Left cardiac atrium (tissue), 4 donors: ENCODE data around the gene CLDN14. TPM values are rescaled to one million over a fixed set of nuclear protein-coding genes. Genes with fewer than 3 reads are reported as not detected.
A peak's percentile ranks its signal among the peaks of the same experiment; 100 is the strongest.

Experiments used
- ATAC-seq, 2 donors: fragments of 200-7000 bp; cut with Tn5 transposase; one replicate each; pipeline ENCODE4 v1.9.1; 2020; ENCODE audit warnings: mild to moderate bottlenecking in 2 of 2, moderate library complexity in 2 of 2
- DNase-seq: peaks from one replicate; pipeline ENCODE4 v3.0.0-alpha.2; 2020
- intact Hi-C, 2 donors: fragments of 100-400 bp; cut with DNase I; formaldehyde crosslinking; loops; one replicate each; pipeline versions ENCODE4 v1.14.1 to v1.15.1; 2022 to 2023
- total RNA-seq, 2 donors: library from RNA; stranded (reverse); fragmentation: NEBNext Ultra II Directional; extraction: Animal tissue kit (Norgen Biotek cat#: 25700); gene quantifications; one replicate each; pipeline ENCODE4 v1.2.1, GENCODE V29; 2021
- donor health status: DM: no; HTN: yes; CAD: no.
- donor health status: DM: no; HTN: yes; CAD: no; lungs with severe emphysema.
- donor health status: DM: yes; HTN: yes; CAD: no.
- donor health status: Dilated cardiomyopathy.

The CLDN14 gene
- total RNA-seq, 2 donors from 2014 or later: not detected

DNA sequence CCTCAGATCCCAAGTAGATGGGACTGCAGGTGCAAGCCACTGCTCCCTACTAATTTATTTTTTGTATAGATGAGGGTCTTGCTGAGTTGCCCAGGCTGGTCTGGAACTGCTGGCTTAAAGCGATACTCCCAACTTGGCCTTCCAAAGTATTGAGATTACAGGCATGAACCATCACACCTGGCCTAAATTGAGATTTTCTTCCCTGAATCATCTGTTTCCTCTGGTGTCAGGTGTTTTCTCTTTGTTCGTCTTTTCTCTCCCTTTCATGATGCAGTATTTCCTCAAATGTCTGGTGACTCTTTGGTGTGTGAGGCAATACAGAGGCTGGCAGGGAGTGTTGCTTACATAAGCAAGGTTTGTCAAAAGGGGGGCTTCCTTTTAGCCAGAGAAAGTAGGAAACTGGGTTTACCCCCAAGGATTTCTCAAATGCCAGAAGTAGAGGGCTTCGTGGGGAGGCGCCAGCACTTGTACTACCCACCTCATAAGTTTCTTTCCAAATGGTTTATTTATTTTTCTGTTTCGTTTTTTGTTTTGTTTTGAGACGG lies 27.6 kb downstream of the CLDN14 start:
- no peak for DNase-seq
- intact Hi-C loops: no loop called here

GRCh38 chr21:36451506-36451905 lies 28.4 kb downstream of the CLDN14 start:
- ATAC-seq: no peak
- intact Hi-C loops: no loop called here
- no peak for DNase-seq

More for the DNA sequence above, 27.6 kb downstream of the CLDN14 start:
- no peak for ATAC-seq

GRCh38 chr21:36450511-36450910 lies 29.4 kb downstream of the CLDN14 start:
- ATAC-seq (no peak), DNase-seq (no peak)
- intact Hi-C loops: no loop called here

GRCh38 chr21:36446301-36446700 lies 33.6 kb downstream of the CLDN14 start:
- ATAC-seq: peak; percentile 12 to 82
- DNase-seq: no peak
- intact Hi-C loops: no loop called here

DNA sequence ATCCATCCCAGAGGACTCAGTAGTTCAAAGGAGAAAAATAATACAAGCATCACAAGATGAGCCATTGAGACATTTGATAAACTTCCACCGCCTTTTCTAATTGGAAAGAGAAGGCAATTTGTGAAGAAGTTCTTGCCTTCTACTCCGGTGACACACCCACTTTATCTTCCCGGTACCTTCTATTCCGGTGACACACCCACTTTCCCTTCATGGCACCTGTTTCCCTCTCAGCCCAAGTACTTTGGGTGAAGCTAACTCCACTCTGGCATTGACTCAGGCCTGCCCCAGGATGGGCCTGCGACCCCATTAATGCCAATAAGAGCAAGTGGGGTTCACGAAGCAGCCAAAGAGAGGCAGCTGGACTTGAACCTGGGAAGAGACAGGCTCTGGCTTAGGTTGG lies 38.2 kb downstream of the CLDN14 start:
- ATAC-seq (no peak), DNase-seq (no peak)
- intact Hi-C loops: no loop called here

DNA sequence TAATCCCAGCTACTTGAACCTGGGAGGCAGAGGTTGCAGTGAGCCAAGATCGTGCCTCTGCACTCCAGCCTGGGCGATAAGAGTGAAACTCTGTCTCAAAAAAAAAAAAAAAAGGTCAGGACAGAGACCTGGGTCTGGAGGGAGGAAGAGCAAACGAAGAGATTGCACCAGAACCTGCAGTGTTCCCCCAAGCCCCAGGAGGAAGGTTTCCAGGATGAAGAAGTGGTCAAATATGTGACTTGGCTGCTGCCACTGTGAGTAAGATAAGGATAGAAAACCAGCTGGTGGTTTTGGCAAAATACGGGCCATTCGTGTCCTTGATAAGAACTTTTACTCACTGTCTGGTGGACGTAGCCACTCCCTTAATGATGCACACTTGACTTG lies 42.2 kb downstream of the CLDN14 start:
- ATAC-seq: peak; percentile 15 to 92
- DNase-seq: peak; percentile 58
- intact Hi-C loops: no loop called here

GRCh38 chr21:36436829-36437744 lies 42.8 kb downstream of the CLDN14 start:
- ATAC-seq (peak in 1 of 2 donors; percentile 58), DNase-seq (no peak)
- intact Hi-C loops: no loop called here

DNA sequence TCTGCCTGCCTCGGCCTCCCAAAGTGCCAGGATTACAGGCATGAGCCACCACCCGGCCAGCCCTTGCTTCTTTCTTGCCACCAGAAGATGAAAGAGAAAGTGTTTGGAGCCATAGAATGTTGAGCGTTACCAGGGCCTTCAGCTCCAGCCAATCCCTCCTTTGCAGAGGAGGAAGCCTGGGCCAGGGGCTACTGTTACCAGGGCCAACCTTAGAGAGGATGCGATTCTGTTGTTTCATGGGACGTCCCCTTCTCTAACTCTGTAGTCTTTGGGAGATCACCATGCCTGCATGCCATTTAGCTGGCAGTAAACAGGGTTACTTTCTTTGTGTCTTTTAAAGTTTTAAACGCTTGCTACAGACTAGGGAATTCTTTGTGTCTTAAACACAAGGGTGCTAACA lies 45.8 kb downstream of the CLDN14 start:
- ATAC-seq: no peak
- intact Hi-C loops: no loop called here

GRCh38 chr21:36433059-36433709 lies 46.7 kb downstream of the CLDN14 start:
- intact Hi-C loops: no loop called here
- ATAC-seq (no peak), DNase-seq (no peak)

More for the DNA sequence above, 45.8 kb downstream of the CLDN14 start:
- no peak for DNase-seq

GRCh38 chr21:36431252-36431651 lies 48.7 kb downstream of the CLDN14 start:
- ATAC-seq: no peak
- intact Hi-C loops: no loop called here
- DNase-seq: no peak

DNA sequence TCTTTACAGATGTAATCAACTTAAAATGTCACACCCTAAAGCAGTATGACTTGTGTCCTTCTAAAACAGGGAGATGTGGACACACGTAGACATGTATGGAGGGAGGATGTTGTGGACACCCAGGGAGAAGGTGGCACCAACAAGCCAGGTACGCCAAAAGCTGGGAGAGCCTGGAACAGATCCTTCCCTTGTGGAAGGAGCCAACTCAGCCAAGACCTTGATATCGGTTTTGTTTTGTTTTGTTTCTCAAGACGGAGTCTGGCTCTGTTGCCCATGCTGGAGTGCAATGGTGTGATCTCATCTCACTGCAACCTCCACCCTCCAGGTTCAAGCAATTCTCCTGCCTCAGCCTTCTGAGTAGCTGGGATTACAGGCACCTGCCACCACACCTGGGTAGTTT lies 49.1 kb downstream of the CLDN14 start:
- intact Hi-C loops: no loop called here
- DNase-seq (no peak), ATAC-seq (peak in 1 of 2 donors; percentile 30)

DNA sequence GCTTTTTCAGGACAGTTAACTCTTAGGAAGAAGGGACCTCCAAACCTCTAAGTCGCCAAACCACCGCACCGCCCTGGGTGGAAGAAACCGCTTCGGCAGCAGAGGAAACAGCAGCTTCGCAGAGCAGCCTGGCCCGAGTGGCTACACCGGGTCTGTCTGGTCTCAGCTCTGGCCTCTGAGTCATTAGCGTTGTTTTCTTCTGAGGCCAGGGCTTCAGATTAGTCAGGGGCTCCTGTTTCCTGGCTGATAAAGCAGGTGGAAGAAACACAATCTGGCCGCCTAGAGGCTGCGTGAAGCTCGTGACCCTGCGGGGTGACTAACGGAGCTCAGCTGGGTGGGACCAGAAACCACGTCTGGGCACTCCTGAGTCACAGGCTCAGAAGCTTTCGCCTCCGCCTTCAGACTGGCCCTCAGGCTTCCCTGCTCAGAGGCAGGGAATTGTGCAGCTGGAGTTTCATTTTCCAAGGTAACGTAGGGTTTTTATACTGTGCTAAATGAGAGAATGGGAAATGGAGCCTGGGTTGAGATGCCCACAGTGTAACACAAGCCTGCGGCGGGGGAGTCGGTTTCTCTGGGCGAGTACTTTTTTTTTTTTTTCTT lies 49.9 kb downstream of the CLDN14 start:
- ATAC-seq (peak; percentile 85 to 96), DNase-seq (peak; percentile 92)
- intact Hi-C loops: no loop called here

DNA sequence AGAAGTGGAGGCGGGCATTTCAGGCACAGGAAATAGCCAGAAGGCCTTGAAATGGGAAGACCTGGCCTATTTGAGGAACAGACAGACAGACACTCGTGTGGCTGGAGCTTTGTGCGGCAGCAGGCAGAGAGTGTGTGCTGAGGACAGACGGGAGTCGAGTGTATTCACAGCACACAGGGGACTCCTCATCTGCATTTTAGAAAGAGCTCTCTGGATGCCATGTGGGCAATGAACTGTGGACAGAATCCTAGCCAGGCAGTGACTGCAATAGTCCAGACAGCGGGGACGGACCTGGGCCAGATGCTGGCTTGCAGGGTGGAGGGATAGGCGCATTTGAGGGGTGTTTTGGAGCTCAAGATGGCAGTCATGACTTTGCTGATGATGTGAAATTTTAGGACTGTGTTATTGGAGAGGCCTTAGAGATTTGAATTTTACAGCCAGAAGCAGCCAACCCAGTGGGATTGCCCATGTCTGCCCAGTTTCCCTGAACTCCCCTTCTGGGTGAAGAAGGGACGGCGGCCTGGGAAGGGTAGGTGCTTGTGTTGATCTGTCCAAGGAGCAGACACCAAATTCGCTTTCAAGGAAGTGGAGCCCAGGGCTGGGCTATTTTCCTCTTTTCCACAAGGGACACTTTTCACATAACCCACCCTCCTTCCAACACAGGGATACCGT lies 51.0 kb downstream of the CLDN14 start:
- ATAC-seq: no peak
- no peak for DNase-seq
- intact Hi-C loops: no loop called here

- ATAC-seq (no peak), DNase-seq (no peak)
- intact Hi-C loops: no loop called here
Observed at GRCh38 chr21:36427502-36427901, 52.4 kb downstream of the CLDN14 start.

GRCh38 chr21:36425286-36425685 lies 54.6 kb downstream of the CLDN14 start:
- ATAC-seq (peak in 1 of 2 donors; percentile 7), DNase-seq (no peak)
- intact Hi-C loops: no loop called here

DNA sequence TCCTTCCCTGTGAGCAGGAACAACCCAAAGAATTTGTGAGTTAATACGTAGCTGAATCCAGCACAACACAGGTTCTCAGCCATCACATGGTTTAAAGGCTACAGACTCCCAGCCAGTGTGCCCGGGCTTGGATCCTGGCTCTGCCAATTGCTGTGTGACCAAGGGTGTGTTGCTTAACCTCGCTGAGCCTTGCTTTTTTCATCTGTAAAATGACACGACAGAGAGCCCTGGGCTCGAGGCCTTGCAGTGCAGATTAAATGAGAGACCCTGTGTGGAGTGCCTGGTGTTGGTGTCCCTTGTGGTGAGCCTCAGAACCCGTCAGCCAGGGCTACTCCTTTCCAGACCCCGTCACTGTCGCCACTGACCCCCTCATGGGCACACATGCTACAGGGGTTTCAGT lies 55.3 kb downstream of the CLDN14 start:
- ATAC-seq (no peak), DNase-seq (no peak)
- intact Hi-C loops: no loop called here

DNA sequence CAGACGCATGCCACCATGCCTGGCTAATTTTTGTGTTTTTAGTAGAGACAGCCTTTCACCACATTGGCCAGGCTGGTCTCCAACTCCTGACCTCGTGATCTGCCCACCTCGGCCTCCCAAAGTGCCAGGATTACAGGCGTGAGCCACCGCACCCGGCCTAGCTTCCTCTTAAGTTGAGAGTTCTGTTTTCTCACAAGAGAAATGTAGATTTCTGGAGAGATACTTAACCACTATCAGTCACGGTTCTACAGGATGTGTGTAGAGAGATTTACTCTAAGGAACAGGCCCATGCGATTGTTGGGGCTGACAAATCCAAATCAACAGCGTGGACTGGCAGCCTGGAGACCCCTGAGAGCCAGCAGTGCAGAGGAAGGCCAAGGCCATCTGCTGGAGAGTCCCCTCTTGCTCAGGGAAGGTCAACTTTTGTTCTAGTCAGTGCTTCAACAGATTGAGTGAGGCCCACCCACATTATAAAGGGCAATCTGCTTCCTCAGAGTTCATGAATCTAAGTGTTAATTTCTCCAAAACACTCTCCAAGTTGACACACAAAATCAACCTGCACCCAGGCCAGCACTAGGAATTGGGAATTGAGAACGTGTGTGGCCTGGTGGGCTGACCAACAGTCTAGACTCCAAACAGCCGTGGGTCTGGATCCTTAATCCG lies 56.0 kb downstream of the CLDN14 start:
- no peak for ATAC-seq
- intact Hi-C loops: no loop called here
- DNase-seq: no peak

GRCh38 chr21:36422279-36423098 lies 57.4 kb downstream of the CLDN14 start:
- intact Hi-C loops: no loop called here
- DNase-seq (peak; percentile 68), ATAC-seq (peak; percentile 64 to 80)
